A673 (cell line): ENCODE results near the gene FOXE3. TPM values are rescaled to one million over a fixed set of nuclear protein-coding genes. Genes with fewer than 3 reads are reported as not detected.

Experiments
- BruUV-seq: library from RNA; stranded (reverse); fragments of 400-500 nt; replicated peaks from 2 replicates; lab custom pipeline; 2021; lab: Mats Ljungman, UMichigan
- CTCF ChIA-PET: fragments of 300-600 bp; sonication (Branson Sonifier 250); formaldehyde crosslinking; loops from one replicate; lab custom pipeline; 2022; ENCODE audit warnings: antibody characterized with exemption; lab: Charles Lee
- POLR2A ChIA-PET: fragments of 300-600 bp; sonication (Branson Sonifier 250); formaldehyde crosslinking; loops from one replicate; lab custom pipeline; 2022; ENCODE audit warnings: antibody characterized with exemption; ENCODE audit not compliant: low non-redundant PET; lab: Charles Lee
- DNase-seq: peaks from one replicate; pipeline ENCODE4 v3.0.0-alpha.2; 2015; ENCODE audit warnings: low spot score
- H3K27ac ChIP-seq: fragments of 200-600 bp; sonication (generic); 2 replicates; pipeline ENCODE4 v1.5.1; 2016; ENCODE audit warnings: mixed run types, low read depth, mild to moderate bottlenecking, mixed read lengths, antibody characterized with exemption, low read length; ENCODE audit not compliant: poor library complexity, severe bottlenecking
- H3K27me3 ChIP-seq: fragments of 200-600 bp; sonication (generic); replicated peaks from 2 replicates; pipeline ENCODE4 v1.6.1; 2017; ENCODE audit warnings: mixed run types, low read depth, mild to moderate bottlenecking, mixed read lengths, antibody characterized with exemption, low read length; ENCODE audit not compliant: insufficient read depth, poor library complexity
- H3K36me3 ChIP-seq: fragments of 200-600 bp; sonication (generic); 2 replicates; pipeline ENCODE4 v1.6.1; 2016; ENCODE audit warnings: mixed run types, mild to moderate bottlenecking, mixed read lengths, antibody characterized with exemption, low read length; ENCODE audit not compliant: insufficient read depth, poor library complexity, severe bottlenecking
- H3K4me1 ChIP-seq: fragments of 200-600 bp; sonication (generic); 2 replicates; pipeline ENCODE4 v1.6.1; 2017; ENCODE audit warnings: mixed run types, mild to moderate bottlenecking, mixed read lengths, antibody characterized with exemption, low read length; ENCODE audit not compliant: insufficient read depth, poor library complexity, severe bottlenecking
- H3K4me3 ChIP-seq: fragments of 200-600 bp; sonication (generic); 2 replicates; pipeline ENCODE4 v1.5.1; 2016; ENCODE audit warnings: low read depth, mixed run types, mild to moderate bottlenecking, mixed read lengths, low read length; ENCODE audit not compliant: poor library complexity, severe bottlenecking
- H3K9me3 ChIP-seq: fragments of 200-600 bp; sonication (generic); 2 replicates; pipeline ENCODE4 v1.6.1; 2016; ENCODE audit warnings: mixed run types, low read depth, mild to moderate bottlenecking, mixed read lengths, antibody characterized with exemption, low read length; ENCODE audit not compliant: poor library complexity, severe bottlenecking
- EZH2 ChIP-seq: fragments of 200-600 bp; sonication (generic); IDR thresholded peaks from 2 replicates; pipeline ENCODE4 v1.6.1; 2017; ENCODE audit warnings: borderline replicate concordance, low read depth, mild to moderate bottlenecking, mixed read lengths, antibody characterized with exemption, low read length; ENCODE audit not compliant: poor library complexity, severe bottlenecking
- intact Hi-C: fragments of 100-400 bp; cut with micrococcal nuclease; formaldehyde crosslinking; loops from one replicate; pipeline ENCODE4 v1.10.0; 2022; ENCODE audit not compliant: unreplicated experiment
- total RNA-seq: library from RNA; stranded (reverse); gene quantifications from 2 replicates; pipeline ENCODE4 v1.2.3, GENCODE V29; 2021
- TF ChIP-seq, protein P1 (sequence below): fragments of 300-800, 200-600 bp; sonication (generic); conservative IDR thresholded peaks from 2 replicates; pipeline ENCODE4 v1.5.1; 2017; ENCODE audit warnings: low read depth, mild to moderate bottlenecking, antibody characterized with exemption, low read length, moderate library complexity, mixed read lengths

The FOXE3 gene
- total RNA-seq, 1 experiment from 2014 or later: not detected

DNA sequence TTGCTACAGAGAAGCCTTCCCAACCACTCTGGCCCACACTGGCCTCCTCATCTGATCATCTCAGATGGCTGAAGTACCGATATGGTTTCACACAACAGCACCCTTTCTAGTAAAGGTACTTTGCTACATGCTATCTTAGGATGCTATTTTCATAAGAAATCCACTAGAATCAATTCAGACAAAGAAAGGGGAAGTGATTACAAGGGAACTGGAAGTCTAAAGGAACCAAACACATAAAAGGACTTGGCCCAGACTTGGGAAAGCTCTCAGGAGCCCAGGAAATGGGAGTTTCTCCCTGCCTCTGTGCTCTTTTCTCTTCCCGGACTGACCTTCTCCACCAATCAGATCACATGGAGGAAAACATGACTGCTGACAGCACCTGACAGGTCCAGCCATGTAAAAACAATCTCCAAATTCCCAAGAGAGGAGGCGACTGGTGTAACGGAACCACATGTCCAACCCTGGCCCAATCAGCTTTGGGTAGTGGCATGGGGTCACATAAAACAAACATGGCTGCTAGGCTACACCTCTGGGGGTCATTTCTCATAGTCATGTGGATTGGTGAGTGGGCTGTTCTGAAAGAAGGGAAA, 12.7 kb upstream of the FOXE3 start:
- Histone ChIP-seq H3K9me3 (no peaks in the 10 kb centered on the region), H3K4me1 (no peaks in the 10 kb centered on the region), H3K4me3 (no peak overlapping the region), H3K27ac (no peak overlapping the region), H3K27me3 (peaks cover 21% of the 10 kb centered on the region), H3K36me3 (no peaks in the 10 kb centered on the region)
- DNase-seq: no peak
- intact Hi-C loops: no loop called here
- ChIA-PET CTCF (no interaction called here), POLR2A (no interaction called here)
- no TSS peak for BruUV-seq
- TF ChIP-seq EZH2: no peak
- TF ChIP-seq, protein P1, sequence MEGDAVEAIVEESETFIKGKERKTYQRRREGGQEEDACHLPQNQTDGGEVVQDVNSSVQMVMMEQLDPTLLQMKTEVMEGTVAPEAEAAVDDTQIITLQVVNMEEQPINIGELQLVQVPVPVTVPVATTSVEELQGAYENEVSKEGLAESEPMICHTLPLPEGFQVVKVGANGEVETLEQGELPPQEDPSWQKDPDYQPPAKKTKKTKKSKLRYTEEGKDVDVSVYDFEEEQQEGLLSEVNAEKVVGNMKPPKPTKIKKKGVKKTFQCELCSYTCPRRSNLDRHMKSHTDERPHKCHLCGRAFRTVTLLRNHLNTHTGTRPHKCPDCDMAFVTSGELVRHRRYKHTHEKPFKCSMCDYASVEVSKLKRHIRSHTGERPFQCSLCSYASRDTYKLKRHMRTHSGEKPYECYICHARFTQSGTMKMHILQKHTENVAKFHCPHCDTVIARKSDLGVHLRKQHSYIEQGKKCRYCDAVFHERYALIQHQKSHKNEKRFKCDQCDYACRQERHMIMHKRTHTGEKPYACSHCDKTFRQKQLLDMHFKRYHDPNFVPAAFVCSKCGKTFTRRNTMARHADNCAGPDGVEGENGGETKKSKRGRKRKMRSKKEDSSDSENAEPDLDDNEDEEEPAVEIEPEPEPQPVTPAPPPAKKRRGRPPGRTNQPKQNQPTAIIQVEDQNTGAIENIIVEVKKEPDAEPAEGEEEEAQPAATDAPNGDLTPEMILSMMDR: no peak

DNA sequence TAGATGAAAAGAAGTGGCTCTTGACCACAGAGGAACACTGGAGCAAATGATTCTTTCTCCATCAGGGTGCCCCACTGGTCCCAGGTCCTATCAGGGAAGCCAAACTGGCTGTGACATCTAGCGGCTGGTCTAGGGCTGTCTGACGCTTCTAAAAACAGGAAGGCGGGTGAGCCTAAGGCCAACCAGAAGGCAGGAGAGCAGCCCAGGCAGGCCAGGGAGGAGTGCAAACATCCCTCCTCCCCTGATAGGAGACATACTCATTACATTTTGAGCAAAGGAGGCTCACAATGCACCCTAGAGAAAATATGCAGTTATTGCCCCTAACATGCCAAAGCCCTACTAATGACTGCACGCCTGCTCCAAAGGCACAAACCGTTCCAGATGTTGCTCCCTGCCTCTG, 10.4 kb upstream of the FOXE3 start:
- no peak for DNase-seq
- TF ChIP-seq, protein P1: no peak
- no peak for TF ChIP-seq EZH2
- Histone ChIP-seq H3K27ac (no peak overlapping the region), H3K36me3 (no peaks in the 10 kb centered on the region), H3K9me3 (no peaks in the 10 kb centered on the region), H3K27me3 (peaks cover 16% of the 10 kb centered on the region), H3K4me1 (no peaks in the 10 kb centered on the region), H3K4me3 (no peak overlapping the region)
- POLR2A ChIA-PET: no interaction called here
- BruUV-seq: no TSS peak
- intact Hi-C loops: no loop called here
- CTCF ChIA-PET: no interaction called here

DNA sequence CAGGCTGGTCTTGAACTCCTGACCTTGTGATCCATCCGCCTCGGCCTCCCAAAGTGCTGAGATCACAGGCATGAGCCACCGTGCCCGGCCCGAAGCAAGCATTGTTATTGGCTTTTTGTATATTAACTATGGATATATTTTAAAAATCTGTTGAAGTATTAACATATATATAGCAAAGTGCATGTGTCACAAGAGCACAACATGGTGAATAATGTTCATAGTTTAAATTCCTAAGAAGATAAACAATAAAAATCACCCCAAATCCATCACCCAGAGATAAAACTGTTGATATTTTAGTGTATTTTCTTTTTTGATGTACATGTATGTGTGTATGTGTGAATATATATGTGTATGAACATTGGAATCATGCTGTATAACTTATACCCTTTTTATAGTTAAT, 9.1 kb upstream of the FOXE3 start:
- H3K4me1 ChIP-seq: no peaks in the 10 kb centered on the region
- CTCF ChIA-PET: no interaction called here
- BruUV-seq: no TSS peak
- H3K36me3 ChIP-seq: no peaks in the 10 kb centered on the region
- intact Hi-C loops: no loop called here
- no peak for TF ChIP-seq EZH2
- TF ChIP-seq, protein P1: no peak
- no peak overlapping the region for H3K4me3 ChIP-seq
- no peaks in the 10 kb centered on the region for H3K9me3 ChIP-seq
- no peak overlapping the region for H3K27ac ChIP-seq
- DNase-seq: no peak
- peaks cover 10% of the 10 kb centered on the region for H3K27me3 ChIP-seq
- POLR2A ChIA-PET: no interaction called here
